ENCODE results near the gene GALNT1. TPM values are rescaled to one million over a fixed set of nuclear protein-coding genes. Genes with fewer than 3 reads are reported as not detected.

Gene GALNT1
- total RNA-seq, 1 donor from 2014 or later, result 47.8 TPM

DNA sequence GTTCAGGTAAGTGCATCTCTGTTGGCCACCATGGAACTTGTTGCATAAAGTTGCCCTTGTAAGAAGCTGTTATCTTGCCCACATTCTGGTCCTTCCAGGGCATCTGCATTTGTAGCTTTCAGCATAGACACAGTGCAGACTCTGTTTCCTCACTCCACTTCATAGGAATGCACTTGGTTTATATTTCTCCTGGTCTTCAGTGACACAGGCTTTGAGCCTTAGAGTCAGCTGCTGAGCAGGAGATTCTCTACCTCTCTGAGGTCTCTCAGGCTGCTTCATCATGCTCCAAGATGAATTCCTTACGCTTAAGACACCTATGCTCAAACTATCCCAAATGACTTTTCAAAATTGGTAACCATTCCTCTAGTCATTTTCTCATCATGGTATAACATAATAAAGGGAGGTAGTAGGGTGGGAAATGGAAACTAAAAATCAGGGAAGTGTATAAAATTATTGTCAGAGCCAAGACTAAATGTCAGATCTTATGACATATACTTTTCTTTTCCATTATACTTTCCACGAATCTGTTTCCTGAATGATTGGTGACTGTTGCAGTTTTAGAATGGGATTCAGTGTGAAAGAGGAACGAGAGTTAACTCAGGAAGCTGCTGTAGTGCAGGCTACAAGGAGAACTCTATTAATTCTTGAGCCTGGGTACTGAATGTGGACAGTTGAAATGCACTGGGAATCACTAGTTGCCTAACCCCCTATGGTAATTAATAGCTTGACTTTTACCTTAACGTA is 72.0 kb downstream of the GALNT1 start:
- no peaks in the 10 kb centered on the region for H3K27me3 ChIP-seq (ENCODE audit: low read depth)
- peaks cover 45% of the 10 kb centered on the region for H3K4me1 ChIP-seq
- peaks cover 20% of the 10 kb centered on the region for H3K9me3 ChIP-seq (replicated peaks)
- no peak overlapping the region for H3K27ac ChIP-seq (replicated peaks)
- TF ChIP-seq, protein P1, sequence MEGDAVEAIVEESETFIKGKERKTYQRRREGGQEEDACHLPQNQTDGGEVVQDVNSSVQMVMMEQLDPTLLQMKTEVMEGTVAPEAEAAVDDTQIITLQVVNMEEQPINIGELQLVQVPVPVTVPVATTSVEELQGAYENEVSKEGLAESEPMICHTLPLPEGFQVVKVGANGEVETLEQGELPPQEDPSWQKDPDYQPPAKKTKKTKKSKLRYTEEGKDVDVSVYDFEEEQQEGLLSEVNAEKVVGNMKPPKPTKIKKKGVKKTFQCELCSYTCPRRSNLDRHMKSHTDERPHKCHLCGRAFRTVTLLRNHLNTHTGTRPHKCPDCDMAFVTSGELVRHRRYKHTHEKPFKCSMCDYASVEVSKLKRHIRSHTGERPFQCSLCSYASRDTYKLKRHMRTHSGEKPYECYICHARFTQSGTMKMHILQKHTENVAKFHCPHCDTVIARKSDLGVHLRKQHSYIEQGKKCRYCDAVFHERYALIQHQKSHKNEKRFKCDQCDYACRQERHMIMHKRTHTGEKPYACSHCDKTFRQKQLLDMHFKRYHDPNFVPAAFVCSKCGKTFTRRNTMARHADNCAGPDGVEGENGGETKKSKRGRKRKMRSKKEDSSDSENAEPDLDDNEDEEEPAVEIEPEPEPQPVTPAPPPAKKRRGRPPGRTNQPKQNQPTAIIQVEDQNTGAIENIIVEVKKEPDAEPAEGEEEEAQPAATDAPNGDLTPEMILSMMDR (IDR thresholded peaks at IDR 0.05; ENCODE audit: borderline replicate concordance), result no peak
- no peaks in the 10 kb centered on the region for H3K36me3 ChIP-seq
- no peak for DNase-seq
- intact Hi-C loops (cut with micrococcal nuclease), result no loop called here
- H3K4me3 ChIP-seq, result no peak overlapping the region

DNA sequence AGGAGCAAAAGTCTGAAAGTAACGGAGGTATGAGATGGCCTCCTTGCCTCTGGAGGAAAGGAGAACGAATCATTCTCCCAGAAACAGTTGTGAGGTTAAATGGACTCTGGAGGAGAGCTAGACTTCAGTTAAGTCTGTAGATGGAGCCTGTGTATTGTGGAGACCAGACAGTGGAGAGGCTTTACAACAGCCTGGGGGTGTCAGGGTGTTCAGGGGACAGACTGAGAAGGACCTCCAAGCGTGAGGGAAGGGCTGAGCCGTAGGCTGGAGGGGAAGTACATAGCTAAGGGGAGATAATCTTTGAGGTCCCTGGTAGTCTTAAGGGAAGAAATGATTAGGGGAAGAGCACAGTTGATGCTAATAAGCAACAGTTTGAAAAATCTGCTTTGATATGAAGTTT is 76.6 kb downstream of the GALNT1 start:
- no peaks in the 10 kb centered on the region for H3K36me3 ChIP-seq
- H3K27ac ChIP-seq (replicated peaks), result no peak overlapping the region
- no peak overlapping the region for H3K4me3 ChIP-seq
- no peaks in the 10 kb centered on the region for H3K9me3 ChIP-seq (replicated peaks)
- intact Hi-C loops (cut with micrococcal nuclease), result no loop called here
- peaks cover 36% of the 10 kb centered on the region for H3K4me1 ChIP-seq
- H3K27me3 ChIP-seq (ENCODE audit: low read depth), result no peaks in the 10 kb centered on the region
- TF ChIP-seq, protein P1 (IDR thresholded peaks at IDR 0.05; ENCODE audit: borderline replicate concordance), result no peak
- no peak for DNase-seq

DNA sequence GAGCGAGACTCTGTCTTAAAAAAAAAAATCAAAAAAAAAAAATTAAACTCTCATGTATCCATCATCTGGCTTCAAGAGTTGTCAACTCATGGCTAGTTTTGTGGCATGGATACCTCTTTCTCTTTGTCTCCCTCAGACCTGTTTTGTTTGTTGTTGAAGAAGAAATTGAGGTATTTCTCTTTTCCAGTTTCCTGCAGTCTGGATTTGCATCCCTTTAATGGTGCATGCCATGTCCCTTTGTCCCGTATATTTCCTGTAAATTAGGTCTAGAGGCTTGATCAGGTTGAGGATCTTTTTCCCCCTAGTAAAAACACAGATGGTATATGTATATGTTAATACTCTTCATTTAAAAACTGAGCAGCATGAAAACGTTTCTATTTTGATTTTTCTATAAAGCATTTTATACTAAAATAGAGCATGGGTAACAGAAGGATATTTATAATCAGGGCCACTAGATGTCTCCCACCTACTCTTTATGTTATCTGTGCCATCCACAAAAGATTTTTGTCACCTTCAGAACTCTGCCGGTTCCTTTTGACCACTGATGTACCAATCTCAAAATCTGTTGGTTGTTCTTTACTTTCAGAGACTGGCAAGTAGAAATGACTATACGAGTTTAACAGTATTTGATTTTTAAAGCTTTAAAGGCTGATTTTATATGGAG is 80.1 kb downstream of the GALNT1 start:
- Histone ChIP-seq H3K9me3 (replicated peaks) (no peaks in the 10 kb centered on the region), H3K27ac (replicated peaks) (no peak overlapping the region), H3K27me3 (ENCODE audit: low read depth) (no peaks in the 10 kb centered on the region), H3K36me3 (peaks cover 16% of the 10 kb centered on the region), H3K4me1 (peaks cover 7% of the 10 kb centered on the region), H3K4me3 (no peak overlapping the region)
- no peak for DNase-seq
- intact Hi-C loops (cut with micrococcal nuclease), result no loop called here
- TF ChIP-seq, protein P1 (IDR thresholded peaks at IDR 0.05; ENCODE audit: borderline replicate concordance), result no peak

DNA sequence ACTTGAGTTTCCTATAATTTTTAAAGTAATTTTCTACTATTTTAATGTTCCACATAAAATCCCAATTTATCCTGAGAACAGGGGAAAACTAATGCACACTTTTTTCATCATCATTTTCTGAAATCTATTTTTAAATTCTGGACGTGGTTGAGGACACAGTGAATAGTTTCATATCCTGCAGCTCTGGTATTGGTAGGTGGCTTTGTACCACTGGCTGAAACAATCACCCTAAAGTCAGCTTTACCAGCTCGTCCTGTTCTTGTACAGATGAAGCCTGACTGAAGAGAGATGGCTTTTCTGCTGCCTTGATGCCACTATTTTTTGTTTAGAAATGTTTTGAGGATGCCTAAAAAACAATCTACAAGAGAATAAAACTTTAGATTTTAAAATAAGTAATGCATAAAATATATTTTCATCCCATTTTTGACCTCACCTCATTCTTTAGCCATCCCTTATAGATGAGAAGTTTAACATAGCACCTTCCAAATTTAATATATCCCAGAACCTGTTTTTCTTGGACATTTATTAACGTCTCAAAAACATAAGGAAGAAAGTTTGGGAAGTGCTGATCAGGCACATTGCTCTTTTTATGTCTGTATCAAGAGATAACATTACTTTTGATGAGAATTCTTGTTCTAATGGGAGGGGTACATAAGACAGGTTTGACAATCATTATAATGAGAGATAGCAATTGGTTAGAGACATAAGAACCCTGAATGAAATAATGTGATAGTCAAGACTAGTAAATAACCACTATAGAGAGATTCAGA is 80.9 kb downstream of the GALNT1 start:
- no peak for DNase-seq
- Histone ChIP-seq H3K27ac (replicated peaks) (no peak overlapping the region), H3K36me3 (peaks cover 24% of the 10 kb centered on the region), H3K9me3 (replicated peaks) (no peaks in the 10 kb centered on the region), H3K27me3 (ENCODE audit: low read depth) (no peaks in the 10 kb centered on the region), H3K4me3 (no peak overlapping the region), H3K4me1 (peaks cover 7% of the 10 kb centered on the region)
- TF ChIP-seq, protein P1 (IDR thresholded peaks at IDR 0.05; ENCODE audit: borderline replicate concordance), result no peak
- intact Hi-C loops (cut with micrococcal nuclease), result no loop called here

DNA sequence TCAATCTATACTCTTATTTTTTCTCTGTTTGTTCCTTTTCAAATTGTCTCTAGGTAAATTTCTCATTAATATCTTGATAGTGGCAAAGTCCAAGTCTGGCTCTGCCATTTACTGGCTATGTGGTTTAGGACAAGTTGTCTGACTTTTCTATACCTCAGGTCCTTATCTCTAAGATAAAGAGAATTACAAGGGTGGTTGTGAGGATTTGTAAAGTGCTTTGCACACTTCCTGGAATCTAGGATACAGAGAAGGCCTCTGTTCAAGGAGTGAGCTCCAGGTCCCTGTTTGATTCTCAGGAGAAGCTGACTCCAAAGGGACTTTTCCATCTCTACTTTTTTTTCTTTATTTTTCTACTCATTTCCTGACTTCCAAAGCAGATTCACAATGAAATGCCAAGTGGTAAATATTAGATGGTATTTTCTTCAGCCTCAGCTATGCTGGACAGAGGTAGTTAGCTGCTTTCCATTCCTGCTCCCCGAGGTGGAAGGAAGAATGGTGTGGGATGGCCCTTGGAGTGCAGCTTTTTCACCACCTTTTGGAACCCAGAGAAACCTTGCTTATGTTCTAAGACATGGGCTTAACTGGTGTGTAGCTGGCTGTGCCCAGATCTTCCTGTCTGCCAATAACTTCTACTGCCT is 90.5 kb downstream of the GALNT1 start:
- TF ChIP-seq, protein P1 (IDR thresholded peaks at IDR 0.05; ENCODE audit: borderline replicate concordance), result no peak
- H3K27me3 ChIP-seq (ENCODE audit: low read depth), result no peaks in the 10 kb centered on the region
- DNase-seq, result no peak
- H3K4me3 ChIP-seq, result no peak overlapping the region
- no peaks in the 10 kb centered on the region for H3K9me3 ChIP-seq (replicated peaks)
- intact Hi-C loops (cut with micrococcal nuclease), result no loop called here
- H3K4me1 ChIP-seq, result no peaks in the 10 kb centered on the region
- H3K27ac ChIP-seq (replicated peaks), result no peak overlapping the region
- peaks cover 9% of the 10 kb centered on the region for H3K36me3 ChIP-seq

Data from left ventricle myocardium inferior (tissue), 1 donor.